Liver (tissue), 9 donors: Measurements from ENCODE around the gene SORCS2. TPM values are rescaled to one million over a fixed set of nuclear protein-coding genes. Genes with fewer than 3 reads are reported as not detected.

ENCODE experiments used
- DNase-seq: peaks from one replicate; pipeline ENCODE4 v3.0.0-alpha.2; 2017; ENCODE audit warnings: low spot score
- H3K27ac ChIP-seq, 2 donors: one replicate each; pipeline ENCODE4 v1.7.0; 2013; ENCODE audit warnings: inconsistent platforms in 2 of 2, low read length in 2 of 2, control low read depth in 1 of 2, low read depth in 1 of 2, mild to moderate bottlenecking in 1 of 2
- H3K27me3 ChIP-seq, 4 donors: one replicate each; pipeline versions ENCODE4 v1.6.1 to v1.7.0; 2013; ENCODE audit warnings: low read length in 3 of 4, inconsistent platforms in 1 of 4, mild to moderate bottlenecking in 1 of 4, moderate library complexity in 1 of 4; ENCODE audit not compliant: control insufficient read depth in 4 of 4, insufficient read depth in 4 of 4
- H3K36me3 ChIP-seq, 4 donors: one replicate each; pipeline versions ENCODE4 v1.6.1 to v1.7.0; 2013; ENCODE audit warnings: low read length in 3 of 4, mild to moderate bottlenecking in 3 of 4, low read depth in 1 of 4, moderate library complexity in 1 of 4; ENCODE audit not compliant: control insufficient read depth in 4 of 4, insufficient read depth in 3 of 4
- H3K4me1 ChIP-seq, 4 donors: one replicate each; pipeline versions ENCODE4 v1.6.1 to v1.7.0; 2013; ENCODE audit warnings: low read length in 3 of 4, mild to moderate bottlenecking in 3 of 4, moderate library complexity in 1 of 4; ENCODE audit not compliant: control insufficient read depth in 4 of 4, insufficient read depth in 4 of 4
- H3K4me3 ChIP-seq, 3 donors: one replicate each; pipeline versions ENCODE4 v1.6.1 to v1.7.0; 2013; ENCODE audit warnings: low read length in 3 of 3, control low read depth in 1 of 3, low read depth in 1 of 3, mild to moderate bottlenecking in 1 of 3
- H3K9ac ChIP-seq, 2 donors: one replicate each; pipeline ENCODE4 v1.7.0; 2013; ENCODE audit warnings: low read length in 2 of 2, mild to moderate bottlenecking in 2 of 2, moderate library complexity in 2 of 2, control low read depth in 1 of 2, low read depth in 1 of 2
- H3K9me3 ChIP-seq, 4 donors: one replicate each; pipeline versions ENCODE4 v1.6.1 to v1.7.0; 2013; ENCODE audit warnings: low read length in 3 of 4; ENCODE audit not compliant: control insufficient read depth in 4 of 4
- EGR1 ChIP-seq, 2 donors: IDR thresholded peaks; 2 replicates each; pipeline ENCODE4 v1.6.1; 2016 to 2018; ENCODE audit warnings: antibody characterized with exemption in 2 of 2, low read depth in 2 of 2
- FOXA1 ChIP-seq: IDR thresholded peaks from 2 replicates; pipeline ENCODE4 v1.6.1; 2016; ENCODE audit warnings: antibody characterized with exemption
- FOXA2 ChIP-seq: IDR thresholded peaks from 2 replicates; pipeline ENCODE4 v1.6.1; 2016; ENCODE audit warnings: antibody characterized with exemption
- GABPA ChIP-seq, 2 donors: IDR thresholded peaks in 1 of 2; conservative IDR thresholded peaks in 1 of 2; 2 replicates each; pipeline ENCODE4 v1.6.1; 2016; ENCODE audit warnings: antibody characterized with exemption in 2 of 2, mild to moderate bottlenecking in 1 of 2, moderate library complexity in 1 of 2
- HNF4A ChIP-seq, 2 donors: conservative IDR thresholded peaks; 2 replicates each; pipeline ENCODE4 v1.6.1; 2016; ENCODE audit warnings: antibody characterized with exemption in 2 of 2, mild to moderate bottlenecking in 2 of 2
- JUND ChIP-seq, 2 donors: IDR thresholded peaks; 2 replicates each; pipeline ENCODE4 v1.6.1; 2016; ENCODE audit warnings: antibody characterized with exemption in 2 of 2
- NR2F2 ChIP-seq: IDR thresholded peaks from 2 replicates; pipeline ENCODE4 v1.6.1; 2016; ENCODE audit warnings: antibody characterized with exemption
- RAD21 ChIP-seq, 2 donors: IDR thresholded peaks; 2 replicates each; pipeline ENCODE4 v1.6.1; 2016; ENCODE audit warnings: antibody characterized with exemption in 2 of 2, mild to moderate bottlenecking in 2 of 2
- SP1 ChIP-seq: IDR thresholded peaks from 2 replicates; pipeline ENCODE4 v1.6.1; 2018; ENCODE audit warnings: antibody characterized with exemption, mild to moderate bottlenecking
- TAF1 ChIP-seq: conservative IDR thresholded peaks from 2 replicates; pipeline ENCODE4 v1.6.1; 2016; ENCODE audit warnings: antibody characterized with exemption, mild to moderate bottlenecking
- YY1 ChIP-seq: IDR thresholded peaks from 2 replicates; pipeline ENCODE4 v1.6.1; 2016; ENCODE audit warnings: antibody characterized with exemption, mild to moderate bottlenecking
- WGBS: extraction: QIAGEN DNeasy Blood & Tissue Kit; methylation state at CpG from one replicate; pipeline ENCODE4 v1.1.7; 2013; 5-methylcytosine and 5-hydroxymethylcytosine counted together
- polyA plus RNA-seq, 2 donors: library from polyadenylated mRNA; stranded (reverse) in 1 of 2; unstranded in 1 of 2; fragments of 200-250 nt in 1 of 2; fragments of >200 nt in 1 of 2; fragmentation: Nextera tagmentation in 1 of 2; extraction: Ambion mirVana in 1 of 2; gene quantifications; one replicate each; pipeline versions ENCODE4 v1.2.1 to v1.2.3, GENCODE V29; 2013 to 2015
- total RNA-seq, 2 donors: library from RNA; depleted of rRNA; stranded (reverse); fragments of >200 nt; gene quantifications; one replicate each; pipeline ENCODE4 v1.2.3, GENCODE V29; 2014
- TF ChIP-seq, protein P1 (sequence below): IDR thresholded peaks from 2 replicates; pipeline ENCODE4 v1.6.1; 2016; ENCODE audit warnings: antibody characterized with exemption
- TF ChIP-seq, protein P2 (sequence below): fragments of 150-350 bp; IDR thresholded peaks from 2 replicates; pipeline ENCODE4 v1.5.1; 2017; ENCODE audit warnings: improper control_type of control experiment, low read depth, low read length; ENCODE audit not compliant: missing input control
- TF ChIP-seq, protein P3 (sequence below): IDR thresholded peaks from 2 replicates; pipeline ENCODE4 v1.6.1; 2016; ENCODE audit warnings: antibody characterized with exemption
- TF ChIP-seq, protein P4 (sequence below): IDR thresholded peaks from 2 replicates; pipeline ENCODE4 v1.6.1; 2016; ENCODE audit warnings: antibody characterized with exemption, mild to moderate bottlenecking
- donor health status: healthy.
- donor health status: healthy.
- donor health status: healthy.
- donor health status: healthy.
- donor health status: healthy.

Gene SORCS2
- total and polyA plus RNA-seq, 4 donors = 0.10 to 1.4 (median 0.92) TPM

DNA sequence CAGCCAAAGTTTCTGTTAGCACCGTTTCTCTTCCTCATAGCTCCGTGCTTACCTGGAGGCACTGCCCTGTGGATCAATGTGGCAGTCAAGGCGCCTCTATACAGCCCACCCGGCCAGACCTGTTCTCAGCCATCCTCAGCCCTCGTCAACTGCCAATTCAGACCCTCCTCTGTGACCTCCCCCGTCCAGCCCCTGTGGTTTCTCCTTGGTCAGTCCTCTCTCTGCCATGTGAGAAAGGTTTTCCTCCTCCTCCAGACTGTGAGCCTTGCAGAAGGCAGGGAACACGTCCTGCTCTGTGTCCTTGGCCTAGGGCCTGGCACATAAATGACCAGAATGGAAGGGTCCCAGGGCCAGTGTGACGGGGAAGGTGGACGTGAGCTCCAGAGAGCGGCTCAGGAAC lies 417.0 kb downstream of the SORCS2 start:
- Histone ChIP-seq H3K9ac (no peak overlapping the region), H3K27me3 (no peaks in the 10 kb centered on the region), H3K9me3 (no peaks in the 10 kb centered on the region), H3K4me1 (no peaks in the 10 kb centered on the region), H3K4me3 (no peak overlapping the region), H3K36me3 (no peaks in the 10 kb centered on the region), H3K27ac (no peak overlapping the region)
- no peak for DNase-seq
- no peak for TF ChIP-seq NR2F2
- no peak for TF ChIP-seq FOXA1
- no peak for TF ChIP-seq HNF4A (conservative IDR thresholded peaks at IDR 0.05)
- TF ChIP-seq, protein P1, sequence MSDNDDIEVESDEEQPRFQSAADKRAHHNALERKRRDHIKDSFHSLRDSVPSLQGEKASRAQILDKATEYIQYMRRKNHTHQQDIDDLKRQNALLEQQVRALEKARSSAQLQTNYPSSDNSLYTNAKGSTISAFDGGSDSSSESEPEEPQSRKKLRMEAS = no peak
- no peak for TF ChIP-seq SP1
- TF ChIP-seq, protein P2, sequence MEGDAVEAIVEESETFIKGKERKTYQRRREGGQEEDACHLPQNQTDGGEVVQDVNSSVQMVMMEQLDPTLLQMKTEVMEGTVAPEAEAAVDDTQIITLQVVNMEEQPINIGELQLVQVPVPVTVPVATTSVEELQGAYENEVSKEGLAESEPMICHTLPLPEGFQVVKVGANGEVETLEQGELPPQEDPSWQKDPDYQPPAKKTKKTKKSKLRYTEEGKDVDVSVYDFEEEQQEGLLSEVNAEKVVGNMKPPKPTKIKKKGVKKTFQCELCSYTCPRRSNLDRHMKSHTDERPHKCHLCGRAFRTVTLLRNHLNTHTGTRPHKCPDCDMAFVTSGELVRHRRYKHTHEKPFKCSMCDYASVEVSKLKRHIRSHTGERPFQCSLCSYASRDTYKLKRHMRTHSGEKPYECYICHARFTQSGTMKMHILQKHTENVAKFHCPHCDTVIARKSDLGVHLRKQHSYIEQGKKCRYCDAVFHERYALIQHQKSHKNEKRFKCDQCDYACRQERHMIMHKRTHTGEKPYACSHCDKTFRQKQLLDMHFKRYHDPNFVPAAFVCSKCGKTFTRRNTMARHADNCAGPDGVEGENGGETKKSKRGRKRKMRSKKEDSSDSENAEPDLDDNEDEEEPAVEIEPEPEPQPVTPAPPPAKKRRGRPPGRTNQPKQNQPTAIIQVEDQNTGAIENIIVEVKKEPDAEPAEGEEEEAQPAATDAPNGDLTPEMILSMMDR = no peak
- no peak for TF ChIP-seq YY1
- TF ChIP-seq JUND (IDR thresholded peaks at IDR 0.05) = no peak
- TF ChIP-seq EGR1 (IDR thresholded peaks at IDR 0.05; ENCODE audit: low read depth in 2 of 2) = no peak
- TF ChIP-seq, protein P3, sequence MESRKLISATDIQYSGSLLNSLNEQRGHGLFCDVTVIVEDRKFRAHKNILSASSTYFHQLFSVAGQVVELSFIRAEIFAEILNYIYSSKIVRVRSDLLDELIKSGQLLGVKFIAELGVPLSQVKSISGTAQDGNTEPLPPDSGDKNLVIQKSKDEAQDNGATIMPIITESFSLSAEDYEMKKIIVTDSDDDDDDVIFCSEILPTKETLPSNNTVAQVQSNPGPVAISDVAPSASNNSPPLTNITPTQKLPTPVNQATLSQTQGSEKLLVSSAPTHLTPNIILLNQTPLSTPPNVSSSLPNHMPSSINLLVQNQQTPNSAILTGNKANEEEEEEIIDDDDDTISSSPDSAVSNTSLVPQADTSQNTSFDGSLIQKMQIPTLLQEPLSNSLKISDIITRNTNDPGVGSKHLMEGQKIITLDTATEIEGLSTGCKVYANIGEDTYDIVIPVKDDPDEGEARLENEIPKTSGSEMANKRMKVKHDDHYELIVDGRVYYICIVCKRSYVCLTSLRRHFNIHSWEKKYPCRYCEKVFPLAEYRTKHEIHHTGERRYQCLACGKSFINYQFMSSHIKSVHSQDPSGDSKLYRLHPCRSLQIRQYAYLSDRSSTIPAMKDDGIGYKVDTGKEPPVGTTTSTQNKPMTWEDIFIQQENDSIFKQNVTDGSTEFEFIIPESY = no peak
- no peak for TF ChIP-seq GABPA (IDR thresholded peaks at IDR 0.05 in 1 of 2, conservative IDR thresholded peaks at IDR 0.05 in 1 of 2)
- 83% methylated on average over 10 of the region's 10 CpGs for WGBS

DNA sequence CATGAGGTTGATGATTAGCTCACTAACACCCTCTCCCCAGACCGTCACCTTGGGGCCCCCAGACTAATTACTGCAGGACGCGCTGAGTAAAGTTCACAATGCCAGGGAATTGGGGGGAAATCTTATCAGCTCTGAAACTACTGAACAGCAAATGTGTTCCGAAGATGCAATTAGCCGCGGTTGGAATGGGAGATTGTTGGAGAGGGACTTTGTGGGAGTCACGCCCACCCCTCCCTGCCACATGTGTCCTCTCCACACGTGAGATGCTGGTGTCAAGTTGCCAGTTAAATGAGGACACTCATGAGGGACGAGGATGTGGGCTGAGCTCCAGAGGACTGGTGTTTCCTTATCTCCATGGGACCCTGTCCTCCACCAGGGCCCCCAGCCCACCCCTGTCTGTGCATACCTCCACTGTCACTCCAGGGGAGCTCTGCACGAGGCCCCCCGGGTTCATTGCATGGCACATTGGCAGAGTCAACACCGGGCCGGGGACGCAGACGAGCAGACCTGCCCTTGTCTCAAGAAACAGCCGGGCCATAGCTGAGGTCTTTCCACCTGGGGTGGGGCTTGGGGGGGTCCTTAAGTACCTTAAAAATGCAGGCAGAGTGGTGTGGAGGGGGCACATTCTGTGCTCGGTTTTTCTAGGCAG lies 417.8 kb downstream of the SORCS2 start:
- WGBS = 89% methylated on average over 17 of the region's 17 CpGs
- Histone ChIP-seq H3K4me3 (no peak overlapping the region), H3K27ac (no peak overlapping the region), H3K9me3 (no peaks in the 10 kb centered on the region), H3K4me1 (no peaks in the 10 kb centered on the region), H3K27me3 (no peaks in the 10 kb centered on the region), H3K36me3 (no peaks in the 10 kb centered on the region), H3K9ac (no peak overlapping the region)
- no peak for TF ChIP-seq RAD21 (IDR thresholded peaks at IDR 0.05)
- no peak for TF ChIP-seq GABPA (IDR thresholded peaks at IDR 0.05 in 1 of 2, conservative IDR thresholded peaks at IDR 0.05 in 1 of 2)
- TF ChIP-seq FOXA2 = no peak
- TF ChIP-seq YY1 = no peak
- no peak for DNase-seq

DNA sequence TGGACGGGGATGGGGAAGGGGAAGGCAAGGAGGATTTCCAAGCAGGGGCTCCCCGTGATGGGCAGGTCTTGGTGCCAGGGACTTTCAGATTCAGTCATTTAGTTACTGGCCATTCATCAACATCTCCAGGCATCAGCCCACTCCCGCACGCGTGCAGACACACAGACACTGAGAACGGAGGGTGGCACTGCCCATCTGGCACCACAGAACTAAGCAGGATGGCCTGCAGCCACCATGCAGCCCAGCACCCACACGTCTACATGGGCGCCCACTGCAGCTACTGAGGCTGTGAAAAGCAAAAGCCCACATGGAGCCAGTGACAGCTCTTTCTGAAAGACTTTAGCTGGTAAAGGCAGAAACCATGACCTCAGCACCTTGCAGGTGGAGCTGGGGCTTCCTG lies 418.5 kb downstream of the SORCS2 start:
- H3K36me3 ChIP-seq = no peaks in the 10 kb centered on the region
- H3K4me3 ChIP-seq = no peak overlapping the region
- H3K27me3 ChIP-seq = no peaks in the 10 kb centered on the region
- no peaks in the 10 kb centered on the region for H3K4me1 ChIP-seq
- no peaks in the 10 kb centered on the region for H3K9me3 ChIP-seq
- DNase-seq = no peak
- WGBS = 96% methylated on average over 8 of the region's 8 CpGs
- H3K27ac ChIP-seq = no peak overlapping the region
- no peak overlapping the region for H3K9ac ChIP-seq
- TF ChIP-seq, protein P2 = no peak
- TF ChIP-seq YY1 (no peak), SP1 (no peak), GABPA (IDR thresholded peaks at IDR 0.05 in 1 of 2, conservative IDR thresholded peaks at IDR 0.05 in 1 of 2) (no peak), TAF1 (no peak), FOXA1 (no peak)
- TF ChIP-seq, protein P3 = no peak
- TF ChIP-seq, protein P4, sequence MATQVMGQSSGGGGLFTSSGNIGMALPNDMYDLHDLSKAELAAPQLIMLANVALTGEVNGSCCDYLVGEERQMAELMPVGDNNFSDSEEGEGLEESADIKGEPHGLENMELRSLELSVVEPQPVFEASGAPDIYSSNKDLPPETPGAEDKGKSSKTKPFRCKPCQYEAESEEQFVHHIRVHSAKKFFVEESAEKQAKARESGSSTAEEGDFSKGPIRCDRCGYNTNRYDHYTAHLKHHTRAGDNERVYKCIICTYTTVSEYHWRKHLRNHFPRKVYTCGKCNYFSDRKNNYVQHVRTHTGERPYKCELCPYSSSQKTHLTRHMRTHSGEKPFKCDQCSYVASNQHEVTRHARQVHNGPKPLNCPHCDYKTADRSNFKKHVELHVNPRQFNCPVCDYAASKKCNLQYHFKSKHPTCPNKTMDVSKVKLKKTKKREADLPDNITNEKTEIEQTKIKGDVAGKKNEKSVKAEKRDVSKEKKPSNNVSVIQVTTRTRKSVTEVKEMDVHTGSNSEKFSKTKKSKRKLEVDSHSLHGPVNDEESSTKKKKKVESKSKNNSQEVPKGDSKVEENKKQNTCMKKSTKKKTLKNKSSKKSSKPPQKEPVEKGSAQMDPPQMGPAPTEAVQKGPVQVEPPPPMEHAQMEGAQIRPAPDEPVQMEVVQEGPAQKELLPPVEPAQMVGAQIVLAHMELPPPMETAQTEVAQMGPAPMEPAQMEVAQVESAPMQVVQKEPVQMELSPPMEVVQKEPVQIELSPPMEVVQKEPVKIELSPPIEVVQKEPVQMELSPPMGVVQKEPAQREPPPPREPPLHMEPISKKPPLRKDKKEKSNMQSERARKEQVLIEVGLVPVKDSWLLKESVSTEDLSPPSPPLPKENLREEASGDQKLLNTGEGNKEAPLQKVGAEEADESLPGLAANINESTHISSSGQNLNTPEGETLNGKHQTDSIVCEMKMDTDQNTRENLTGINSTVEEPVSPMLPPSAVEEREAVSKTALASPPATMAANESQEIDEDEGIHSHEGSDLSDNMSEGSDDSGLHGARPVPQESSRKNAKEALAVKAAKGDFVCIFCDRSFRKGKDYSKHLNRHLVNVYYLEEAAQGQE = no peak
